ENCODE results near the gene CNBD2. TPM values are rescaled to one million over a fixed set of nuclear protein-coding genes. Genes with fewer than 3 reads are reported as not detected.

CNBD2 gene
- total RNA-seq, 1 experiment from 2014 or later: 3.1 TPM

DNA sequence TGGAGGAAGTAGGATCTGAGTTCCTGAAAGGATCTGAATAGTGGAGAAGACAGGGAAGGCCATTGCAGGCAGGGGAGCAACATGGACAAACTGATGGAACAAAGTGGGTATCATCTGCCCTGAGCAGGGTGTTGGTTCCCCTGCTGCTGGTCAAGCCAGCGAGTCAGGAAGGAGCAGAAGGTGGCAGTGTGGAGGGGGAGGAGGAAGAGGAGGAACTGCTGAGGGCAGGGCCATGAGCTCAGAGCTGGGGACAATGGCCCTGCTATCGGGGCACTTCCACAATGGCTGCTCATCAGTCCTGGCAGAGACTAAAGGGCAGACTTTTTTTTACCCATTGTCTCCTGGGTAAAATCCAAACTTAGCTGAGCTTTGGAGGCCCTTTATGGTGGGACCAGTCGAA, 13.6 kb downstream of the CNBD2 start:
- Histone ChIP-seq H3K9me3 (ENCODE audit: low read depth, low read length, poor library complexity, severe bottlenecking) (no peaks in the 10 kb centered on the region), H3K27me3 (replicated peaks; ENCODE audit: insufficient read depth, low read depth, low read length, poor library complexity) (no peaks in the 10 kb centered on the region), H3K4me3 (ENCODE audit: low read depth, low read length, poor library complexity, severe bottlenecking) (no peak overlapping the region), H3K4me1 (ENCODE audit: insufficient read depth, low read length, poor library complexity, severe bottlenecking) (no peaks in the 10 kb centered on the region), H3K27ac (ENCODE audit: low read depth, low read length, poor library complexity, severe bottlenecking) (no peak overlapping the region), H3K36me3 (ENCODE audit: insufficient read depth, low read length, poor library complexity, severe bottlenecking) (no peaks in the 10 kb centered on the region)
- BruUV-seq (replicated peaks): no TSS peak
- no peak for TF ChIP-seq EZH2 (IDR thresholded peaks at IDR 0.05; ENCODE audit: borderline replicate concordance, low read depth, low read length, poor library complexity, severe bottlenecking)
- TF ChIP-seq, protein P1, sequence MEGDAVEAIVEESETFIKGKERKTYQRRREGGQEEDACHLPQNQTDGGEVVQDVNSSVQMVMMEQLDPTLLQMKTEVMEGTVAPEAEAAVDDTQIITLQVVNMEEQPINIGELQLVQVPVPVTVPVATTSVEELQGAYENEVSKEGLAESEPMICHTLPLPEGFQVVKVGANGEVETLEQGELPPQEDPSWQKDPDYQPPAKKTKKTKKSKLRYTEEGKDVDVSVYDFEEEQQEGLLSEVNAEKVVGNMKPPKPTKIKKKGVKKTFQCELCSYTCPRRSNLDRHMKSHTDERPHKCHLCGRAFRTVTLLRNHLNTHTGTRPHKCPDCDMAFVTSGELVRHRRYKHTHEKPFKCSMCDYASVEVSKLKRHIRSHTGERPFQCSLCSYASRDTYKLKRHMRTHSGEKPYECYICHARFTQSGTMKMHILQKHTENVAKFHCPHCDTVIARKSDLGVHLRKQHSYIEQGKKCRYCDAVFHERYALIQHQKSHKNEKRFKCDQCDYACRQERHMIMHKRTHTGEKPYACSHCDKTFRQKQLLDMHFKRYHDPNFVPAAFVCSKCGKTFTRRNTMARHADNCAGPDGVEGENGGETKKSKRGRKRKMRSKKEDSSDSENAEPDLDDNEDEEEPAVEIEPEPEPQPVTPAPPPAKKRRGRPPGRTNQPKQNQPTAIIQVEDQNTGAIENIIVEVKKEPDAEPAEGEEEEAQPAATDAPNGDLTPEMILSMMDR (conservative IDR thresholded peaks at IDR 0.05; ENCODE audit: low read depth, low read length): no peak
- ChIA-PET POLR2A (ENCODE audit: low non-redundant PET) (no interaction called here), CTCF (no interaction called here)
- intact Hi-C loops (cut with micrococcal nuclease; ENCODE audit: unreplicated experiment): no loop called here
- no peak for DNase-seq (ENCODE audit: low spot score)

DNA sequence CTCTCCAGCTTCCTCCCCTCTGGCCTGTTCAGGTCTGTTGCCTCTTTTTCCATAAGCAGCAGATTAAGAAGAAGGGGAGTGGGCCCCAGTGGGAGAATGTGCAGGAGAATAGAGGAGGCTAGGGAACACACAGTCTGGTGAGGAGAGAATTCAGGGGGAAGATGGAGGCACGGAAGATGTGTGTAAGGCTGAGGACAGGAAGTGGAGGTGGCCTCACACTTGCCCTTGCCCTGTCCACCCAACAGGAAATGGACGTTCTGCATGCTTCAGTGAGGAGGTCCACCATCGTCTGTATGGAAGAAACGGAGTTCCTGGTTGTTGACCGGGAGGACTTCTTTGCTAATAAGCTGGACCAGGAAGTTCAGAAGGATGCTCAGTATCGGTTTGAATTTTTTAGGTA, 16.0 kb downstream of the CNBD2 start:
- Histone ChIP-seq H3K27me3 (replicated peaks; ENCODE audit: insufficient read depth, low read depth, low read length, poor library complexity) (no peaks in the 10 kb centered on the region), H3K4me3 (ENCODE audit: low read depth, low read length, poor library complexity, severe bottlenecking) (no peak overlapping the region), H3K9me3 (ENCODE audit: low read depth, low read length, poor library complexity, severe bottlenecking) (no peaks in the 10 kb centered on the region), H3K36me3 (ENCODE audit: insufficient read depth, low read length, poor library complexity, severe bottlenecking) (no peaks in the 10 kb centered on the region), H3K4me1 (ENCODE audit: insufficient read depth, low read length, poor library complexity, severe bottlenecking) (no peaks in the 10 kb centered on the region), H3K27ac (ENCODE audit: low read depth, low read length, poor library complexity, severe bottlenecking) (no peak overlapping the region)
- DNase-seq (ENCODE audit: low spot score): no peak
- BruUV-seq (replicated peaks): no TSS peak
- CTCF ChIA-PET: no interaction called here
- intact Hi-C loops (cut with micrococcal nuclease; ENCODE audit: unreplicated experiment): no loop called here
- no peak for TF ChIP-seq EZH2 (IDR thresholded peaks at IDR 0.05; ENCODE audit: borderline replicate concordance, low read depth, low read length, poor library complexity, severe bottlenecking)
- TF ChIP-seq, protein P1 (conservative IDR thresholded peaks at IDR 0.05; ENCODE audit: low read depth, low read length): no peak
- POLR2A ChIA-PET (ENCODE audit: low non-redundant PET): no interaction called here

GRCh38 chr20:35985806-35986205, 17.4 kb downstream of the CNBD2 start:
- no peak for TF ChIP-seq EZH2 (IDR thresholded peaks at IDR 0.05; ENCODE audit: borderline replicate concordance, low read depth, low read length, poor library complexity, severe bottlenecking)
- TF ChIP-seq, protein P1 (conservative IDR thresholded peaks at IDR 0.05; ENCODE audit: low read depth, low read length): no peak
- no peak overlapping the region for H3K27ac ChIP-seq (ENCODE audit: low read depth, low read length, poor library complexity, severe bottlenecking)
- H3K4me3 ChIP-seq (ENCODE audit: low read depth, low read length, poor library complexity, severe bottlenecking): no peak overlapping the region
- ChIA-PET POLR2A (ENCODE audit: low non-redundant PET) (no interaction called here), CTCF (no interaction called here)
- H3K36me3 ChIP-seq (ENCODE audit: insufficient read depth, low read length, poor library complexity, severe bottlenecking): no peaks in the 10 kb centered on the region
- intact Hi-C loops (cut with micrococcal nuclease; ENCODE audit: unreplicated experiment): no loop called here
- H3K27me3 ChIP-seq (replicated peaks; ENCODE audit: insufficient read depth, low read depth, low read length, poor library complexity): no peaks in the 10 kb centered on the region
- no peak for DNase-seq (ENCODE audit: low spot score)
- no TSS peak for BruUV-seq (replicated peaks)
- no peaks in the 10 kb centered on the region for H3K4me1 ChIP-seq (ENCODE audit: insufficient read depth, low read length, poor library complexity, severe bottlenecking)
- H3K9me3 ChIP-seq (ENCODE audit: low read depth, low read length, poor library complexity, severe bottlenecking): no peaks in the 10 kb centered on the region

Data from A673 (cell line).